HT-29 (cell line): ENCODE measurements around the gene KIFC3. TPM values are rescaled to one million over a fixed set of nuclear protein-coding genes. Genes with fewer than 3 reads are reported as not detected.
"Not testable (repeated sequence)": the region's sequence is repeated elsewhere in the genome, so short reads cannot be mapped to it uniquely, and the experiment has no call there.

Source experiments
- DNase-seq: peaks from one replicate; pipeline ENCODE4 v3.0.0-alpha.2; 2015; ENCODE audit warnings: low spot score
- total RNA-seq: library from RNA; depleted of rRNA; stranded (reverse); fragments of >200 nt; shearing (Covaris generic); gene quantifications from 2 replicates; pipeline ENCODE4 v1.2.3, GENCODE V29; 2014

KIFC3 gene
- total RNA-seq, 1 experiment from 2014 or later = 43.4 TPM

GRCh38 chr16:57787519-57787905, 14.8 kb downstream of the KIFC3 start:
- no peak for DNase-seq

GRCh38 chr16:57786632-57787518, 15.4 kb downstream of the KIFC3 start:
- no peak for DNase-seq

GRCh38 chr16:57785924-57786323, 16.4 kb downstream of the KIFC3 start:
- DNase-seq = no peak

GRCh38 chr16:57785385-57785784, 16.9 kb downstream of the KIFC3 start:
- DNase-seq = no peak

GRCh38 chr16:57784334-57784733, 18.0 kb downstream of the KIFC3 start:
- DNase-seq = no peak

- no peak for DNase-seq
These were observed 18.4 kb downstream of the KIFC3 start for GRCh38 chr16:57783883-57784282.

GRCh38 chr16:57783116-57783515, 19.2 kb downstream of the KIFC3 start:
- no peak for DNase-seq

- DNase-seq = not testable (repeated sequence)
These were observed 19.7 kb downstream of the KIFC3 start for GRCh38 chr16:57782607-57783055.

- no peak for DNase-seq
These were observed 20.3 kb downstream of the KIFC3 start for GRCh38 chr16:57781741-57782606.

- no peak for DNase-seq
These were observed 20.9 kb downstream of the KIFC3 start for GRCh38 chr16:57781349-57781740.

GRCh38 chr16:57779836-57780235, 22.5 kb downstream of the KIFC3 start:
- DNase-seq = not testable (repeated sequence)

- DNase-seq = no peak
These were observed 23.6 kb downstream of the KIFC3 start for GRCh38 chr16:57778658-57779057.

- peak; percentile 58 for DNase-seq
These were observed 26.4 kb downstream of the KIFC3 start for GRCh38 chr16:57775661-57776469.

GRCh38 chr16:57774705-57775285, 27.5 kb downstream of the KIFC3 start:
- no peak for DNase-seq

- DNase-seq = no peak
These were observed 28.5 kb downstream of the KIFC3 start for GRCh38 chr16:57773655-57774295.

- no peak for DNase-seq
These were observed 29.3 kb downstream of the KIFC3 start for GRCh38 chr16:57773019-57773418.

GRCh38 chr16:57771141-57771785, 31.0 kb downstream of the KIFC3 start:
- DNase-seq = no peak

GRCh38 chr16:57770361-57770760, 31.9 kb downstream of the KIFC3 start:
- DNase-seq = no peak

GRCh38 chr16:57769541-57770145, 32.6 kb downstream of the KIFC3 start:
- no peak for DNase-seq
